Spleen (tissue), 11 donors: Measurements from ENCODE around the gene CDKN1B. TPM values are rescaled to one million over a fixed set of nuclear protein-coding genes. Genes with fewer than 3 reads are reported as not detected.
A peak's percentile ranks its signal among the peaks of the same experiment; 100 is the strongest.

Experiments used
- DNase-seq: peaks from one replicate; pipeline ENCODE4 v3.0.0-alpha.2; 2020
- H3K27ac ChIP-seq, 8 donors: fragments of 200-600 bp; sonication (generic) in 7 of 8; 1 replicate in 4 of 8; 2 replicates in 4 of 8; pipeline versions ENCODE4 v1.5.0 to v1.8.0; 2016 to 2021; ENCODE audit warnings: inconsistent platforms in 4 of 8, mild to moderate bottlenecking in 4 of 8, moderate library complexity in 1 of 8
- H3K27me3 ChIP-seq, 7 donors: fragments of 200-600 bp; sonication (generic) in 6 of 7; replicated peaks in 1 of 7; 1 replicate in 4 of 7; 2 replicates in 3 of 7; pipeline versions ENCODE4 v1.5.0 to v1.8.0; 2016 to 2021; ENCODE audit warnings: inconsistent platforms in 3 of 7, mild to moderate bottlenecking in 1 of 7
- H3K36me3 ChIP-seq, 6 donors: fragments of 200-600 bp; sonication (generic) in 5 of 6; 1 replicate in 4 of 6; 2 replicates in 2 of 6; pipeline versions ENCODE4 v1.5.0 to v1.8.0; 2016 to 2021; ENCODE audit warnings: inconsistent platforms in 2 of 6
- H3K4me1 ChIP-seq, 6 donors: fragments of 200-600 bp; sonication (generic) in 5 of 6; 1 replicate in 3 of 6; 2 replicates in 3 of 6; pipeline versions ENCODE4 v1.5.0 to v1.8.0; 2016 to 2021; ENCODE audit warnings: inconsistent platforms in 3 of 6
- H3K4me3 ChIP-seq, 8 donors: fragments of 200-600 bp; sonication (generic) in 7 of 8; 1 replicate in 4 of 8; 2 replicates in 4 of 8; pipeline versions ENCODE4 v1.5.0 to v1.8.0; 2016 to 2021; ENCODE audit warnings: inconsistent platforms in 4 of 8, mild to moderate bottlenecking in 4 of 8, moderate library complexity in 2 of 8
- H3K9me3 ChIP-seq, 8 donors: fragments of 200-600 bp; sonication (generic) in 7 of 8; 1 replicate in 4 of 8; 2 replicates in 4 of 8; pipeline versions ENCODE4 v1.5.0 to v1.8.0; 2016 to 2021; ENCODE audit warnings: inconsistent platforms in 4 of 8
- POLR2A ChIP-seq, 3 donors: fragments of 450-650 bp; IDR thresholded peaks; one replicate each; pipeline ENCODE4 v1.5.1; 2017; ENCODE audit warnings: antibody characterized with exemption in 3 of 3, mild to moderate bottlenecking in 1 of 3
- POLR2AphosphoS5 ChIP-seq, 3 donors: sonication (generic); formaldehyde crosslinking; IDR thresholded peaks; one replicate each; pipeline ENCODE4 v1.5.1; 2017; ENCODE audit warnings: antibody characterized with exemption in 3 of 3
- WGBS, 5 donors: extraction: QIAGEN DNeasy Blood & Tissue Kit in 3 of 5; methylation state at CpG; one replicate each; pipeline versions ENCODE4 v1.1.5 to v1.1.7; 2013 to 2018; 5-methylcytosine and 5-hydroxymethylcytosine counted together
- intact Hi-C: fragments of 100-400 bp; cut with DNase I; formaldehyde crosslinking; loops from one replicate; pipeline ENCODE4 v1.15.0; 2023; ENCODE audit warnings: low total_unique reads
- polyA plus RNA-seq, 3 donors: library from polyadenylated mRNA; stranded (reverse); fragments of 200-250 nt; gene quantifications; one replicate each; pipeline ENCODE4 v1.2.1, GENCODE V29; 2013
- total RNA-seq, 7 donors: library from RNA; depleted of rRNA in 3 of 7; stranded (reverse); fragments of >200 nt in 3 of 7; fragmentation: NEBNext Ultra II Directional in 4 of 7; extraction: Animal tissue kit (Norgen Biotek cat#: 25700) in 4 of 7; gene quantifications; one replicate each; pipeline versions ENCODE4 v1.1.0 to v1.2.1, GENCODE V29; 2016 to 2021
- TF ChIP-seq, protein P1 (sequence below), 11 experiments: fragments of 200-600 bp in 7 of 11; fragments of 450-650 bp in 4 of 11; sonication (generic) in 4 of 11; IDR thresholded peaks in 8 of 11; conservative IDR thresholded peaks in 3 of 11; 1 replicate in 7 of 11; 2 replicates in 4 of 11; pipeline versions ENCODE4 v1.4.0 to v1.8.0; 2016 to 2021; ENCODE audit warnings: antibody characterized with exemption in 11 of 11, inconsistent platforms in 4 of 11, mild to moderate bottlenecking in 1 of 11
- donor health status: healthy with polysubstance abuse.
- donor health status: DM: no; HTN: no; CAD: no; lungs with moderate emphysema.
- donor health status: DM: no; HTN: no; CAD: no.
- donor health status: Bipolar disorder and iron deficiency.
- donor health status: healthy.
- donor health status: DM: no; HTN: no; CAD: no.
- donor health status: DM: yes; HTN: yes; CAD: no.

Gene CDKN1B
- total and polyA plus RNA-seq, 10 donors, result 34.9 to 95.2 (median 74.7) TPM

GRCh38 chr12:12713932-12714275, 3.3 kb upstream of the CDKN1B start:
- intact Hi-C loops, result no loop called here
- no peaks in the 10 kb centered on the region for H3K9me3 ChIP-seq
- peak overlapping the region; percentile 10 to 94 (median 58) for H3K4me3 ChIP-seq
- no peaks in the 10 kb centered on the region for H3K27me3 ChIP-seq
- WGBS, 5 donors, result 9 to 13% (median 10%) methylated on average over 2 of the region's 2 CpGs
- DNase-seq, result no peak
- TF ChIP-seq POLR2A (IDR thresholded peaks at IDR 0.05), result no peak
- H3K36me3 ChIP-seq, result peaks cover 0 to 2% (median 0%) of the 10 kb centered on the region in 6 donors
- peak overlapping the region; percentile 99 to 100 (median 100) for H3K27ac ChIP-seq
- peaks cover 18 to 39% (median 31%) of the 10 kb centered on the region in 6 donors for H3K4me1 ChIP-seq

- Histone ChIP-seq H3K4me3 (peak overlapping the region; percentile 10 to 94 (median 58)), H3K27ac (peak overlapping the region; percentile 99 to 100 (median 100)), H3K4me1 (peaks cover 19 to 44% (median 34%) of the 10 kb centered on the region in 6 donors), H3K27me3 (no peaks in the 10 kb centered on the region), H3K9me3 (no peaks in the 10 kb centered on the region), H3K36me3 (peaks cover 0 to 8% (median 0%) of the 10 kb centered on the region in 6 donors)
- intact Hi-C loops, result no loop called here
- TF ChIP-seq, protein P1, sequence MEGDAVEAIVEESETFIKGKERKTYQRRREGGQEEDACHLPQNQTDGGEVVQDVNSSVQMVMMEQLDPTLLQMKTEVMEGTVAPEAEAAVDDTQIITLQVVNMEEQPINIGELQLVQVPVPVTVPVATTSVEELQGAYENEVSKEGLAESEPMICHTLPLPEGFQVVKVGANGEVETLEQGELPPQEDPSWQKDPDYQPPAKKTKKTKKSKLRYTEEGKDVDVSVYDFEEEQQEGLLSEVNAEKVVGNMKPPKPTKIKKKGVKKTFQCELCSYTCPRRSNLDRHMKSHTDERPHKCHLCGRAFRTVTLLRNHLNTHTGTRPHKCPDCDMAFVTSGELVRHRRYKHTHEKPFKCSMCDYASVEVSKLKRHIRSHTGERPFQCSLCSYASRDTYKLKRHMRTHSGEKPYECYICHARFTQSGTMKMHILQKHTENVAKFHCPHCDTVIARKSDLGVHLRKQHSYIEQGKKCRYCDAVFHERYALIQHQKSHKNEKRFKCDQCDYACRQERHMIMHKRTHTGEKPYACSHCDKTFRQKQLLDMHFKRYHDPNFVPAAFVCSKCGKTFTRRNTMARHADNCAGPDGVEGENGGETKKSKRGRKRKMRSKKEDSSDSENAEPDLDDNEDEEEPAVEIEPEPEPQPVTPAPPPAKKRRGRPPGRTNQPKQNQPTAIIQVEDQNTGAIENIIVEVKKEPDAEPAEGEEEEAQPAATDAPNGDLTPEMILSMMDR (IDR thresholded peaks at IDR 0.05 in 8 of 11, conservative IDR thresholded peaks at IDR 0.05 in 3 of 11), result peak in 6 of 11 experiments; percentile 14 to 43 (median 25)
- TF ChIP-seq POLR2AphosphoS5 (IDR thresholded peaks at IDR 0.05) (peak; percentile 85 to 98 (median 97)), POLR2A (IDR thresholded peaks at IDR 0.05) (peak; percentile 55 to 93 (median 57))
- WGBS, 5 donors, result 5 to 7% (median 6%) methylated on average over 23 of the region's 23 CpGs
- DNase-seq, result peak; percentile 92
Observed at GRCh38 chr12:12714276-12715021, 2.7 kb upstream of the CDKN1B start.

- intact Hi-C loops, result no loop called here
- H3K4me3 ChIP-seq, result peak overlapping the region in 7 of 8 donors; percentile 20 to 94 (median 79)
Observed at GRCh38 chr12:12715128-12715458, 2.1 kb upstream of the CDKN1B start.

GRCh38 chr12:12715459-12716150, 1.6 kb upstream of the CDKN1B start:
- TF ChIP-seq, protein P1 (IDR thresholded peaks at IDR 0.05 in 8 of 11, conservative IDR thresholded peaks at IDR 0.05 in 3 of 11), result no peak
- peak in 1 of 3 donors; percentile 56 for TF ChIP-seq POLR2AphosphoS5 (IDR thresholded peaks at IDR 0.05)
- H3K36me3 ChIP-seq, result peaks cover 0 to 19% (median 1%) of the 10 kb centered on the region in 6 donors
- peaks cover 31 to 56% (median 44%) of the 10 kb centered on the region in 6 donors for H3K4me1 ChIP-seq
- no peaks in the 10 kb centered on the region for H3K9me3 ChIP-seq
- intact Hi-C loops, result no loop called here
- no peak for DNase-seq
- H3K27ac ChIP-seq, result peak overlapping the region; percentile 99 to 100 (median 100)
- WGBS, 5 donors, result 4 to 15% (median 8%) methylated on average over 10 of the region's 10 CpGs
- H3K27me3 ChIP-seq, result no peaks in the 10 kb centered on the region
- peak overlapping the region; percentile 11 to 94 (median 80) for H3K4me3 ChIP-seq

More at GRCh38 chr12:12715128-12715458, 2.1 kb upstream of the CDKN1B start:
- DNase-seq, result no peak
- Histone ChIP-seq H3K27ac (peak overlapping the region; percentile 99 to 100 (median 100)), H3K27me3 (no peaks in the 10 kb centered on the region), H3K36me3 (peaks cover 0 to 14% (median 1%) of the 10 kb centered on the region in 6 donors), H3K4me1 (peaks cover 26 to 50% (median 39%) of the 10 kb centered on the region in 6 donors), H3K9me3 (no peaks in the 10 kb centered on the region)
- TF ChIP-seq POLR2AphosphoS5 (IDR thresholded peaks at IDR 0.05) (no peak), POLR2A (IDR thresholded peaks at IDR 0.05) (peak in 1 of 3 donors; percentile 17)
